A549 (cell line): Measurements from ENCODE around the gene MAU2. TPM values are rescaled to one million over a fixed set of nuclear protein-coding genes. Genes with fewer than 3 reads are reported as not detected.
A peak's percentile ranks its signal among the peaks of the same experiment; 100 is the strongest.

Source experiments
- ATAC-seq, 2 experiments: fragments of 200-7000 bp in 1 of 2; fragments of >200 bp in 1 of 2; cut with Nextera tagmentation in 1 of 2; cut with Tn5 transposase in 1 of 2; 3 replicates each; pipeline versions ENCODE4 v1.8.0 to v1.9.1; 2018 to 2020; ENCODE audit warnings: mild to moderate bottlenecking in 1 of 2, moderate library complexity in 1 of 2
- CTCF ChIA-PET: fragments of 300-600 bp; sonication (Branson Sonifier 250); formaldehyde crosslinking; extraction: SDS; loops from one replicate; lab custom pipeline; 2021; ENCODE audit warnings: antibody characterized with exemption, inconsistent platforms; lab: Yijun Ruan, JAX
- POLR2A ChIA-PET: fragments of 350-600 bp; formaldehyde crosslinking; extraction: SDS; loops from one replicate; lab custom pipeline; 2021; ENCODE audit warnings: antibody characterized with exemption, inconsistent platforms; lab: Yijun Ruan, JAX
- DNase-seq, 2 experiments: peaks; one replicate each; pipeline versions ENCODE4 v3.0.0 to v3.0.0-alpha.2; 2011 to 2016; ENCODE audit warnings: low read depth in 1 of 2, low spot score in 1 of 2
- FAIRE-seq: peaks from 2 replicates; lab custom pipeline; 2011; peaks lifted over from hg19 to GRCh38; lab: Jason Lieb, UNC
- H3K27ac ChIP-seq, 2 experiments: fragments of >200 bp; sonication (Bioruptor Twin); formaldehyde crosslinking; 3 replicates each; pipeline ENCODE4 v1.5.1; 2016 to 2017
- H3K4me1 ChIP-seq: fragments of >200 bp; sonication (Bioruptor Twin); formaldehyde crosslinking; 3 replicates; pipeline ENCODE4 v1.6.1; 2016
- H3K4me2 ChIP-seq: fragments of >200 bp; sonication (Bioruptor Twin); formaldehyde crosslinking; 3 replicates; pipeline ENCODE4 v1.6.1; 2016
- H3K4me3 ChIP-seq: fragments of >200 bp; sonication (Bioruptor Twin); formaldehyde crosslinking; 3 replicates; pipeline ENCODE4 v1.5.1; 2016
- H3K9me3 ChIP-seq: fragments of >200 bp; sonication (Bioruptor Twin); formaldehyde crosslinking; 3 replicates; pipeline ENCODE4 v1.6.1; 2016
- BHLHE40 ChIP-seq: IDR thresholded peaks from 2 replicates; pipeline ENCODE4 v1.6.1; 2012; ENCODE audit warnings: low read depth, low read length, inconsistent platforms
- CEBPB ChIP-seq, 2 experiments: fragments of >200 bp in 1 of 2; sonication (Bioruptor Twin) in 1 of 2; formaldehyde crosslinking in 1 of 2; IDR thresholded peaks; 2 replicates each; pipeline ENCODE4 v1.6.1; 2012 to 2016
- CTCF ChIP-seq: fragments of >200 bp; sonication (Bioruptor Twin); formaldehyde crosslinking; IDR thresholded peaks from 3 replicates; pipeline ENCODE4 v1.5.1; 2016
- EHF ChIP-seq: fragments of 250-450 bp; sonication (Bioruptor Pico); IDR thresholded peaks from 2 replicates; pipeline ENCODE4 v1.5.0; 2020; ENCODE audit warnings: mild to moderate bottlenecking
- HDAC2 ChIP-seq: fragments of 200-600 bp; sonication (generic); IDR thresholded peaks from 2 replicates; pipeline ENCODE4 v1.6.1; 2016
- HEYL ChIP-seq: fragments of 250-450 bp; sonication (Bioruptor Pico); IDR thresholded peaks from 2 replicates; pipeline ENCODE4 v1.8.0; 2021; ENCODE audit warnings: mild to moderate bottlenecking, moderate library complexity
- HMGXB4 ChIP-seq: fragments of 250-450 bp; sonication (Bioruptor Pico); IDR thresholded peaks from 2 replicates; pipeline ENCODE4 v1.5.0; 2021; ENCODE audit warnings: mild to moderate bottlenecking, moderate library complexity, borderline replicate concordance
- HOXB5 ChIP-seq: fragments of 250-450 bp; sonication (Bioruptor Pico); IDR thresholded peaks from 2 replicates; pipeline ENCODE4 v1.5.0; 2020; ENCODE audit warnings: mild to moderate bottlenecking, moderate library complexity
- KDM1A ChIP-seq: fragments of 200-600 bp; sonication (generic); IDR thresholded peaks from 2 replicates; pipeline ENCODE4 v1.6.1; 2016; ENCODE audit warnings: low read depth, mild to moderate bottlenecking
- MAFK ChIP-seq: fragments of 450-650 bp; IDR thresholded peaks from 2 replicates; pipeline ENCODE4 v1.6.1; 2014; ENCODE audit not compliant: partially characterized antibody
- RAD21 ChIP-seq, 2 experiments: fragments of >200 bp in 1 of 2; sonication (Bioruptor Twin) in 1 of 2; formaldehyde crosslinking in 1 of 2; IDR thresholded peaks in 1 of 2; conservative IDR thresholded peaks in 1 of 2; 2 replicates in 1 of 2; 3 replicates in 1 of 2; pipeline ENCODE4 v1.6.1; 2012 to 2018; ENCODE audit warnings: inconsistent platforms in 1 of 2
- RCOR1 ChIP-seq: fragments of 150-350 bp; IDR thresholded peaks from 2 replicates; pipeline ENCODE4 v1.6.1; 2014; ENCODE audit warnings: antibody characterized with exemption, low read length, low read depth
- RFX5 ChIP-seq: fragments of 450-650 bp; IDR thresholded peaks from 2 replicates; pipeline ENCODE4 v1.7.1; 2014; ENCODE audit warnings: antibody characterized with exemption, mild to moderate bottlenecking, moderate library complexity
- RNF2 ChIP-seq: fragments of 200-600 bp; sonication (generic); IDR thresholded peaks from 2 replicates; pipeline ENCODE4 v1.6.1; 2016; ENCODE audit warnings: low read depth, mild to moderate bottlenecking, antibody characterized with exemption, moderate library complexity, borderline replicate concordance
- SMC3 ChIP-seq: fragments of >200 bp; sonication (Bioruptor Twin); formaldehyde crosslinking; IDR thresholded peaks from 3 replicates; pipeline ENCODE4 v1.6.1; 2018; ENCODE audit warnings: inconsistent platforms
- ZC3H11A ChIP-seq: fragments of 450-650 bp; IDR thresholded peaks from 2 replicates; pipeline ENCODE4 v1.6.1; 2014; ENCODE audit warnings: antibody characterized with exemption, mild to moderate bottlenecking
- WGBS: methylation state at CpG from one replicate; pipeline ENCODE4 v1.1.6; 2017; ENCODE audit errors: missing lambda C conversion rate; 5-methylcytosine and 5-hydroxymethylcytosine counted together
- polyA plus RNA-seq, 4 experiments: library from polyadenylated mRNA; depleted of rRNA in 3 of 4; stranded (reverse); fragments of >200 nt; fragmentation: RNase III in 1 of 4; extraction: RNeasy Plus Mini Kit Qiagen cat#74134 plus additional on column Dnase treatment in 1 of 4; gene quantifications; 2 replicates in 3 of 4; 3 replicates in 1 of 4; pipeline ENCODE4 v1.2.3, GENCODE V29; 2011 to 2017
- TF ChIP-seq, protein P1 (sequence below): fragments of >200 bp; sonication (Bioruptor Twin); formaldehyde crosslinking; IDR thresholded peaks from 3 replicates; pipeline ENCODE4 v1.6.1; 2016
- TF ChIP-seq, protein P2 (sequence below): IDR thresholded peaks from 2 replicates; pipeline ENCODE4 v1.6.1; 2012
- TF ChIP-seq, protein P3 (sequence below): fragments of 200-600 bp; sonication (generic); IDR thresholded peaks from 2 replicates; pipeline ENCODE4 v1.6.1; 2016; ENCODE audit warnings: antibody characterized with exemption, mild to moderate bottlenecking, moderate library complexity
- TF ChIP-seq, protein P4 (sequence below): fragments of >200 bp; sonication (Bioruptor Twin); formaldehyde crosslinking; IDR thresholded peaks from 2 replicates; pipeline ENCODE4 v1.6.1; 2016

Gene MAU2
- polyA plus RNA-seq, 2 of the 4 experiments (the other 2 are of a cell fraction): 8.5 to 11.5 TPM

GRCh38 chr19:19362075-19362474 lies 41.4 kb downstream of the MAU2 start:
- FAIRE-seq (no peak), DNase-seq (no peak), ATAC-seq (no peak)
- H3K9me3 ChIP-seq: no peaks in the 10 kb centered on the region
- WGBS: 100% methylated on average over 3 of the region's 4 CpGs
- no peak overlapping the region for H3K4me3 ChIP-seq
- no peak overlapping the region for H3K4me2 ChIP-seq
- TF ChIP-seq RNF2 (no peak), KDM1A (no peak), HDAC2 (no peak), RCOR1 (no peak), HMGXB4 (CRISPR knock-in tag) (no peak), ZC3H11A (no peak), CEBPB (IDR thresholded peaks at IDR 0.05) (no peak), HEYL (CRISPR knock-in tag) (no peak), MAFK (no peak), EHF (CRISPR knock-in tag) (no peak), HOXB5 (no peak)
- TF ChIP-seq, protein P1, sequence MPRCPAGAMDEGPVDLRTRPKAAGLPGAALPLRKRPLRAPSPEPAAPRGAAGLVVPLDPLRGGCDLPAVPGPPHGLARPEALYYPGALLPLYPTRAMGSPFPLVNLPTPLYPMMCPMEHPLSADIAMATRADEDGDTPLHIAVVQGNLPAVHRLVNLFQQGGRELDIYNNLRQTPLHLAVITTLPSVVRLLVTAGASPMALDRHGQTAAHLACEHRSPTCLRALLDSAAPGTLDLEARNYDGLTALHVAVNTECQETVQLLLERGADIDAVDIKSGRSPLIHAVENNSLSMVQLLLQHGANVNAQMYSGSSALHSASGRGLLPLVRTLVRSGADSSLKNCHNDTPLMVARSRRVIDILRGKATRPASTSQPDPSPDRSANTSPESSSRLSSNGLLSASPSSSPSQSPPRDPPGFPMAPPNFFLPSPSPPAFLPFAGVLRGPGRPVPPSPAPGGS: no peak
- TF ChIP-seq, protein P2, sequence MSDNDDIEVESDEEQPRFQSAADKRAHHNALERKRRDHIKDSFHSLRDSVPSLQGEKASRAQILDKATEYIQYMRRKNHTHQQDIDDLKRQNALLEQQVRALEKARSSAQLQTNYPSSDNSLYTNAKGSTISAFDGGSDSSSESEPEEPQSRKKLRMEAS: no peak
- TF ChIP-seq, protein P3, sequence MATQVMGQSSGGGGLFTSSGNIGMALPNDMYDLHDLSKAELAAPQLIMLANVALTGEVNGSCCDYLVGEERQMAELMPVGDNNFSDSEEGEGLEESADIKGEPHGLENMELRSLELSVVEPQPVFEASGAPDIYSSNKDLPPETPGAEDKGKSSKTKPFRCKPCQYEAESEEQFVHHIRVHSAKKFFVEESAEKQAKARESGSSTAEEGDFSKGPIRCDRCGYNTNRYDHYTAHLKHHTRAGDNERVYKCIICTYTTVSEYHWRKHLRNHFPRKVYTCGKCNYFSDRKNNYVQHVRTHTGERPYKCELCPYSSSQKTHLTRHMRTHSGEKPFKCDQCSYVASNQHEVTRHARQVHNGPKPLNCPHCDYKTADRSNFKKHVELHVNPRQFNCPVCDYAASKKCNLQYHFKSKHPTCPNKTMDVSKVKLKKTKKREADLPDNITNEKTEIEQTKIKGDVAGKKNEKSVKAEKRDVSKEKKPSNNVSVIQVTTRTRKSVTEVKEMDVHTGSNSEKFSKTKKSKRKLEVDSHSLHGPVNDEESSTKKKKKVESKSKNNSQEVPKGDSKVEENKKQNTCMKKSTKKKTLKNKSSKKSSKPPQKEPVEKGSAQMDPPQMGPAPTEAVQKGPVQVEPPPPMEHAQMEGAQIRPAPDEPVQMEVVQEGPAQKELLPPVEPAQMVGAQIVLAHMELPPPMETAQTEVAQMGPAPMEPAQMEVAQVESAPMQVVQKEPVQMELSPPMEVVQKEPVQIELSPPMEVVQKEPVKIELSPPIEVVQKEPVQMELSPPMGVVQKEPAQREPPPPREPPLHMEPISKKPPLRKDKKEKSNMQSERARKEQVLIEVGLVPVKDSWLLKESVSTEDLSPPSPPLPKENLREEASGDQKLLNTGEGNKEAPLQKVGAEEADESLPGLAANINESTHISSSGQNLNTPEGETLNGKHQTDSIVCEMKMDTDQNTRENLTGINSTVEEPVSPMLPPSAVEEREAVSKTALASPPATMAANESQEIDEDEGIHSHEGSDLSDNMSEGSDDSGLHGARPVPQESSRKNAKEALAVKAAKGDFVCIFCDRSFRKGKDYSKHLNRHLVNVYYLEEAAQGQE: no peak
- TF ChIP-seq, protein P4, sequence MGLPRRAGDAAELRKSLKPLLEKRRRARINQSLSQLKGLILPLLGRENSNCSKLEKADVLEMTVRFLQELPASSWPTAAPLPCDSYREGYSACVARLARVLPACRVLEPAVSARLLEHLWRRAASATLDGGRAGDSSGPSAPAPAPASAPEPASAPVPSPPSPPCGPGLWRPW: no peak
- H3K4me1 ChIP-seq: 0 out of 3 replicates have a peak, but pooled peaks cover 7% of the 10 kb centered on the region
- H3K27ac ChIP-seq: no peak overlapping the region
- CTCF ChIA-PET: interaction anchor here (0.7 to 3.1 kb wide), 6 partner anchors 11 to 1267 kb away, joined by 3 to 10 read pairs (median 4); no protein-coding TSS in a partner anchor
- POLR2A ChIA-PET: interaction anchor here (0.7 kb wide), 1 partner anchor 175 kb away, joined by 7 read pairs; no protein-coding TSS in a partner anchor

DNA sequence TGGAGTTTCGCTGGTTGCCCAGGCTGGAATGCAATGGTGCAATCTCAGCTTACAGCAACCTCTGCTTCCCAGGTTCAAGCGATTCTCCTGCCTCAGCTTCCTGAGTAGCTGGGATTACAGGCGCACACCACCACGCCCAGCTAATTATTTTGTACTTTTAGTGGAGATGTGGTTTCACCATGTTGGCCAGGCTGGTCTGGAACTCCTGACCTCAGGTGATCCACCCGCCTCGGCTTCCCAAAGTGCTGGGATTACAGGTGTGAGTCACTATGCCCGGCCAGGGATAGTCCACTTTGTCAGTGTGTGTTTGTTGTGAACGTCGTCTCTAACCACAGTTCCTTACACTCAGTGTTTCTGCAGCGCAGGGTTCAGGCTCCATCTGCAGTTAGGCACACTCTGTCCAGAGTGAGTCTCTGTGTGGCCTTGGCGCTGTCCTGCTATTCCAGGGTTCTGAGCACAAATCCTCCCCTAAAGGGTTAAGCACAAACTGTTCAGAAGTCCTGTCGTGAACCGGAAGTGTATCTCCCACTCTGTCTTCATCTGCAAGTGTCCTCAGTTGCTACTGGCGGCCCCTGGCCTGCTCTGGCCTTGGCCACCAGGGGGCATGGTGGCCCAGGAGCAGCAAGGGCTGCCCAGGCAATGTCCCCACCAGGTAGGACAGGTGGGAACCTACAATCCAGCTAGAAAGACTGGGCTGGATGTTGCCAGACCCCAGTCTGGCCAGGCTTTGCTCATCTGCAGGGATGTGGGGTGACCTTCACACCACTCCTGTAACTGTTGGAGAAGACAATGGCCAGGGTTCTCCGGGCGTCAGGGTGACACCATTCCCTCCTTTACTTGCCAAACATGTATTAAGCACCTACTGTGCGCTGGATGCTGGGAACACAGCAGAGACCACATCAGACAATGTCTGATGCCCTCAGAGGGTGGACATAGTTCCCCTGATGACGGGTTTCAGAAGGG lies 46.1 kb downstream of the MAU2 start:
- ChIA-PET CTCF (interaction anchor here (0.7 to 7.0 kb wide), 12 partner anchors 9 to 125 kb away, joined by 3 to 53 read pairs (median 4); partner anchors contain the start of gene GATAD2A), POLR2A (interaction anchor here (0.7 kb wide), 1 partner anchor 39 kb away, joined by 9 read pairs; the partner anchor contains the start of gene GATAD2A)
- Histone ChIP-seq H3K27ac (peak overlapping the region; percentile 44 to 79; a peak in 4 of 6 replicates), H3K4me1 (peaks cover 15% of the 10 kb centered on the region; the same call in 2 of the 3 replicates), H3K4me3 (no peak overlapping the region), H3K9me3 (no peaks in the 10 kb centered on the region), H3K4me2 (peak overlapping the region; percentile 57)
- DNase-seq: peak; percentile 69 to 90
- peak; percentile 79 for TF ChIP-seq SMC3
- TF ChIP-seq CTCF: peak; percentile 73
- 0 out of 2 replicates have a peak, but pooled peaks have one; percentile 44 for TF ChIP-seq RFX5
- TF ChIP-seq, protein P2: peak; percentile 31; the same call in 1 of the 2 replicates
- TF ChIP-seq RAD21 (conservative IDR thresholded peaks at IDR 0.05 in 1 of 2, IDR thresholded peaks at IDR 0.05 in 1 of 2): peak; percentile 68 to 77
- no peak for TF ChIP-seq BHLHE40
- no peak for TF ChIP-seq HOXB5
- 49% methylated on average over 17 of the region's 18 CpGs for WGBS
- ATAC-seq: peak; percentile 86 to 91
- FAIRE-seq: no peak
